ENCODE data around the gene SMAD2.

Gene SMAD2

DNA sequence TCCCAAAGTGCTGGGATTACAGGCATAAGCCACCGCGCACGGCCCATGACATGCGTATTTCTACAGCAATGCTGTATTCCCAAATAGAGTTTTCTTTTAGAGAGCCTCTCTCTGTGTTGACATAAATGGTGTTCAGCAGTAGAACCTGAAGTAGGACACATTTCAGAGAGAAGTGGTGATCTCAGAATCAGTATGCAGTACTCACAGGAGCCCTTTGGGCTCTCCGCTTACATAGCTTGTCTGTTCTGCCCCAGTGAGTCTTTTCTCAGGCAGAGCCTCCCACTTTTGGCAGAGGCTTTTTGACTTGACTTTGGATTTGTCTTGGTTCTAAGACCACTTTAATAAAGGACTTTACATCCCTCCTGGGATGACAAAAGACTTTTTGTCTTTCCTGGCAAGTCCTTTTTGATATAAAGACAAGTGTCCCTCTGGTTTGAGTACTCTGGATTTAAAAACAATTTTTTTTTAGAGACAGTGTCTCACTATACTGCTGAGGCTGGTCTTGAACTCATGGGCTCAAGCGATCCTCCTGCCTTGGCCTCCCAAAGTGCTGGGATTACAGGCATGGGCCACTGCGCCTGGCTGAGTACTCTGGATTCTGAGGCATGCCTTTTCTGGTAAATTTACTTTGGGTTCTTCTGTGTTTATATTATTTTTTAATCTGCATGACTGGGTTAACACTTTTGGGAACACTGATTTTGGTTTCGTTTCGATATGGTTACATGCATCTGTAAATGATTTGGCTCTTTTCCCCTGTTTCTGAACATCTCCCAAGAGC, 113.3 kb downstream of the SMAD2 start:
- Histone ChIP-seq H3K4me1 (ENCODE audit: insufficient read depth, poor library complexity, severe bottlenecking) (no peaks in the 10 kb centered on the region), H3K36me3 (ENCODE audit: low read depth) (no peaks in the 10 kb centered on the region), H3K27ac (ENCODE audit: poor library complexity, severe bottlenecking) (no peak overlapping the region), H3K27me3 (ENCODE audit: insufficient read depth, poor library complexity, severe bottlenecking) (no peaks in the 10 kb centered on the region), H3K9me3 (ENCODE audit: severe bottlenecking) (no peaks in the 10 kb centered on the region), H3K4me3 (ENCODE audit: severe bottlenecking) (no peak overlapping the region)
- ATAC-seq (ENCODE audit: low read depth) (no peak), DNase-seq (ENCODE audit: low spot score) (no peak)
- TF ChIP-seq, protein P1, sequence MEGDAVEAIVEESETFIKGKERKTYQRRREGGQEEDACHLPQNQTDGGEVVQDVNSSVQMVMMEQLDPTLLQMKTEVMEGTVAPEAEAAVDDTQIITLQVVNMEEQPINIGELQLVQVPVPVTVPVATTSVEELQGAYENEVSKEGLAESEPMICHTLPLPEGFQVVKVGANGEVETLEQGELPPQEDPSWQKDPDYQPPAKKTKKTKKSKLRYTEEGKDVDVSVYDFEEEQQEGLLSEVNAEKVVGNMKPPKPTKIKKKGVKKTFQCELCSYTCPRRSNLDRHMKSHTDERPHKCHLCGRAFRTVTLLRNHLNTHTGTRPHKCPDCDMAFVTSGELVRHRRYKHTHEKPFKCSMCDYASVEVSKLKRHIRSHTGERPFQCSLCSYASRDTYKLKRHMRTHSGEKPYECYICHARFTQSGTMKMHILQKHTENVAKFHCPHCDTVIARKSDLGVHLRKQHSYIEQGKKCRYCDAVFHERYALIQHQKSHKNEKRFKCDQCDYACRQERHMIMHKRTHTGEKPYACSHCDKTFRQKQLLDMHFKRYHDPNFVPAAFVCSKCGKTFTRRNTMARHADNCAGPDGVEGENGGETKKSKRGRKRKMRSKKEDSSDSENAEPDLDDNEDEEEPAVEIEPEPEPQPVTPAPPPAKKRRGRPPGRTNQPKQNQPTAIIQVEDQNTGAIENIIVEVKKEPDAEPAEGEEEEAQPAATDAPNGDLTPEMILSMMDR (IDR thresholded peaks at IDR 0.05; ENCODE audit: poor library complexity, severe bottlenecking) = no peak

GRCh38 chr18:47815486-47816270, 114.8 kb downstream of the SMAD2 start:
- H3K27ac ChIP-seq (ENCODE audit: poor library complexity, severe bottlenecking) = no peak overlapping the region

GRCh38 chr18:47809420-47809819, 121.0 kb downstream of the SMAD2 start:
- H3K9me3 ChIP-seq (ENCODE audit: severe bottlenecking) = no peaks in the 10 kb centered on the region
- no peaks in the 10 kb centered on the region for H3K36me3 ChIP-seq (ENCODE audit: low read depth)
- no peak for DNase-seq (ENCODE audit: low spot score)
- H3K27ac ChIP-seq (ENCODE audit: poor library complexity, severe bottlenecking) = no peak overlapping the region
- no peak overlapping the region for H3K4me3 ChIP-seq (ENCODE audit: severe bottlenecking)
- no peaks in the 10 kb centered on the region for H3K4me1 ChIP-seq (ENCODE audit: insufficient read depth, poor library complexity, severe bottlenecking)
- ATAC-seq (ENCODE audit: low read depth) = no peak
- H3K27me3 ChIP-seq (ENCODE audit: insufficient read depth, poor library complexity, severe bottlenecking) = no peaks in the 10 kb centered on the region
- TF ChIP-seq, protein P1 (IDR thresholded peaks at IDR 0.05; ENCODE audit: poor library complexity, severe bottlenecking) = no peak

More at GRCh38 chr18:47815486-47816270, 114.8 kb downstream of the SMAD2 start:
- Histone ChIP-seq H3K4me1 (ENCODE audit: insufficient read depth, poor library complexity, severe bottlenecking) (no peaks in the 10 kb centered on the region), H3K36me3 (ENCODE audit: low read depth) (no peaks in the 10 kb centered on the region), H3K27me3 (ENCODE audit: insufficient read depth, poor library complexity, severe bottlenecking) (no peaks in the 10 kb centered on the region), H3K4me3 (ENCODE audit: severe bottlenecking) (no peak overlapping the region), H3K9me3 (ENCODE audit: severe bottlenecking) (no peaks in the 10 kb centered on the region)
- DNase-seq (ENCODE audit: low spot score) (no peak), ATAC-seq (ENCODE audit: low read depth) (no peak)
- TF ChIP-seq, protein P1 (IDR thresholded peaks at IDR 0.05; ENCODE audit: poor library complexity, severe bottlenecking) = no peak

GRCh38 chr18:47802802-47803201, 127.7 kb downstream of the SMAD2 start:
- no peaks in the 10 kb centered on the region for H3K9me3 ChIP-seq (ENCODE audit: severe bottlenecking)
- H3K27ac ChIP-seq (ENCODE audit: poor library complexity, severe bottlenecking) = no peak overlapping the region
- DNase-seq (ENCODE audit: low spot score) (no peak), ATAC-seq (ENCODE audit: low read depth) (no peak)
- no peaks in the 10 kb centered on the region for H3K27me3 ChIP-seq (ENCODE audit: insufficient read depth, poor library complexity, severe bottlenecking)
- TF ChIP-seq, protein P1 (IDR thresholded peaks at IDR 0.05; ENCODE audit: poor library complexity, severe bottlenecking) = no peak
- no peak overlapping the region for H3K4me3 ChIP-seq (ENCODE audit: severe bottlenecking)
- H3K36me3 ChIP-seq (ENCODE audit: low read depth) = no peaks in the 10 kb centered on the region
- no peaks in the 10 kb centered on the region for H3K4me1 ChIP-seq (ENCODE audit: insufficient read depth, poor library complexity, severe bottlenecking)
